ENCODE results near the gene SUMO3.

DNA sequence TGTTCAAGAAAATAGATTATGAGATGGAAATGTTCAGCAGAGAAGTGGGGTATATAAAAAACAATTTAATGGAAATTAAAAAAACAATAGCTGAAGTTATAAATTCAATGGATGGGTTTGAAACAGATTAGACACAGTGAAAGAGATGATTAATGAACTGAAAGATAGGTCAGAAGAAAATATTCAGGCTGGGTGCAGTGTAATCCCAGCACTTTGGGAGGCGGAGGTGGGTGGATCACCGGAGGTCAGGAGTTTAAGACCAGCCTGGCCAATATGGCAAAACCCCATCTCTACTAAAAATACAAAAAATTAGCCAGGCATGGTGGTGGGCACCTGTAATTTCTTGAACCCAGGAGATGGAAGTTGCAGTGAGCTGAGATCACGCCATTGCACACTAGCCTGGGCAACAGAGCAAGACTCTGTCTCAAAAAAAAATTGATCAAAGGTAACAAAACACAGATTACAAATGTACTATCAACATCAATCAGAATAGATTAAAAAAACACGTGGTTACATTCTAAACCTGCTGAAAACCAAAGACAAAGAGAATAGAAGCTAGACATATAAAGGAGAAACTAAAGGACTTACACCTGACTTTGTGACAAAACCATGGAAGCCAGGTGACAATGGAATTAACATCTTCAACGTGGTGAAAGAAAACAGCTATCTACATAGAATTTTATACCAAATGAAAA is 4.8 kb upstream of the SUMO3 start:
- no peak for TF ChIP-seq EZH2 (IDR thresholded peaks at IDR 0.05; ENCODE audit: low read length, missing control alignments)
- TF ChIP-seq, protein P1, sequence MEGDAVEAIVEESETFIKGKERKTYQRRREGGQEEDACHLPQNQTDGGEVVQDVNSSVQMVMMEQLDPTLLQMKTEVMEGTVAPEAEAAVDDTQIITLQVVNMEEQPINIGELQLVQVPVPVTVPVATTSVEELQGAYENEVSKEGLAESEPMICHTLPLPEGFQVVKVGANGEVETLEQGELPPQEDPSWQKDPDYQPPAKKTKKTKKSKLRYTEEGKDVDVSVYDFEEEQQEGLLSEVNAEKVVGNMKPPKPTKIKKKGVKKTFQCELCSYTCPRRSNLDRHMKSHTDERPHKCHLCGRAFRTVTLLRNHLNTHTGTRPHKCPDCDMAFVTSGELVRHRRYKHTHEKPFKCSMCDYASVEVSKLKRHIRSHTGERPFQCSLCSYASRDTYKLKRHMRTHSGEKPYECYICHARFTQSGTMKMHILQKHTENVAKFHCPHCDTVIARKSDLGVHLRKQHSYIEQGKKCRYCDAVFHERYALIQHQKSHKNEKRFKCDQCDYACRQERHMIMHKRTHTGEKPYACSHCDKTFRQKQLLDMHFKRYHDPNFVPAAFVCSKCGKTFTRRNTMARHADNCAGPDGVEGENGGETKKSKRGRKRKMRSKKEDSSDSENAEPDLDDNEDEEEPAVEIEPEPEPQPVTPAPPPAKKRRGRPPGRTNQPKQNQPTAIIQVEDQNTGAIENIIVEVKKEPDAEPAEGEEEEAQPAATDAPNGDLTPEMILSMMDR (conservative IDR thresholded peaks at IDR 0.05 in 1 of 2, IDR thresholded peaks at IDR 0.05 in 1 of 2; ENCODE audit: low read depth in 1 of 2, low read length in 2 of 2) = no peak

Data from fibroblast of lung (primary cell).